ENCODE data around the gene LAMC2. TPM values are rescaled to one million over a fixed set of nuclear protein-coding genes. Genes with fewer than 3 reads are reported as not detected.

The LAMC2 gene
- total RNA-seq, 2 donors from 2014 or later, result 1.7 to 2.9 TPM

DNA sequence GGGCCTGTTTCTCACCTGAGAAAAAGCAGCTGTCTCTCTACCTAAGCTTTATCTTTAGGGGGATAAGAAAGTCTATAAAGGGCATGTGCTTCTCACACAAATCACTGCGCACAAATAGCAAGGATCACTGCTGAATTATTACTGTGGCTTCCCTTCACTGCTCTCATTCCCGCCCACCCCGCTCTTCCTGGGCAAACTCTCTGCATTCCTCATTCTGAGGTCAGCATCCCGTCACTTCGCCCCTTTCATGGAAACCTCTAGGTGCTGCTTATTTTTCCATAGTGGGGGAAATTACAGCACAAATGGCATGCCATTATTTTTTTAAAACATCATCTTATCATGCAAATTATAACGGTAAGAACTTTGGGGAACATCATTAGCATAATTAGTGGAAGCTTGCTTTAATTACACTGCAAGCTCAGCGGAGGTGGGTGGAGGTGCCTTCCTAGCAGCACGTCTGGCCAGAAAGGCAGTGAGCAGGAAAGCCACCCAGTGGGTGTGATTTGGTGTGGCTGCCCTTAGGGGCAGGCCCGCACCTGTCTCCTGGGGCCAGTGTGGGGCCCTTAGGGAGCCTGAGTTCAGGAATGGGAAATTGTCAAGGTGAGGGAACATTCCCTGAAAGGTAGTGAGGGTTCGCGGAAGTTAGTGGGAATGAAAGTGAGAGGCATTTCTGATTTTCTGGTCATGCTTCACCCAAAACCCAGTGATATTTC lies 105.9 kb downstream of the LAMC2 start:
- peak; percentile 81 for DNase-seq (ENCODE audit: low spot score)
- intact Hi-C loops (cut with DNase I), result no loop called here

DNA sequence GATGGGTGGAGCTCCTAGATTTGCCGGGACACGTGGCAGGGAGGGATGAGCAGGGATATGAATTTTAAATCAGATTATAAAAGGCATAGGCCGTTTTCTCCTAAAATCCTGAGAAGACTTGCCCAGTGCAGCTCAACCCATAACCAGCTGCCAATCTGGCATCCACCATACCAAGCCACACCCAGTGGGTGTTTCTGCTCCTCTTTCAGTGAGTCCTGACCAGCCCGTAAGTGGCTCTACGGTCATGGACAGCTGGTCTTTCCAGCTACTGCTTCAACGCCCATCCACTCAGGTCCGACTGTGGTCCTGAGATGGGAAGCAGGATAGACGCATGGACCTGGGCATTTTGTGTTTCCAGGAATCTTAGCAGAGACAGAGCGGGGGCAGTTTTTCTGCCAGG lies 107.2 kb downstream of the LAMC2 start:
- intact Hi-C loops (cut with DNase I), result no loop called here
- DNase-seq (ENCODE audit: low spot score), result peak; percentile 29

DNA sequence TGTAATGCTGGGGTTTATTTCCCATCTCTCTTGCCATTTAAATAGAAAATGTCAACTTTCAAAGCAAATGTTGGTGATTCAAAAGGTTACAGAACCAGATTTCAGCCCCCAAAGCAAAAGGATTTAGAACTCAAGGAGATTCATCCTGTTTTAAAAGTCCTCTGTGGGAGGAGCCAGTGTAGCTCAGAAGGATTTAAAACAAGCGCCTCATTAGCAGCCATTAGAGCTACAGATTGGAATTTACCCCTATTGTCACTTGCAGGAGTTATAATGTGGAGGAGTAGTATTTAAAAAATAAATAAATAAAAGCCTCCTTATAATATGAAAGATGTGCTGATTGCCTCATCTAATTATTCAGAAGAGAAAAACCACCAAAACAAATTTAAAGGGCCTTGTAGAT lies 107.8 kb downstream of the LAMC2 start:
- no peak for DNase-seq (ENCODE audit: low spot score)
- intact Hi-C loops (cut with DNase I), result no loop called here

Other genes with a start within 250 kb of the LAMC2 start
- not detected for gene SHCBP1L, start 233.1 kb upstream of the LAMC2 start, total RNA-seq
- gene LAMC1, start 162.8 kb upstream of the LAMC2 start, total RNA-seq, result 100 to 1,000 TPM; 230 to 254 TPM
- 1 to 10 TPM in 1 of 2 donors, under 1 TPM in 1; 0.60 to 1.1 TPM for gene NMNAT2, start 232.1 kb downstream of the LAMC2 start, total RNA-seq